HG02588 (cell line): ENCODE measurements around the gene MET.
A peak's percentile ranks its signal among the peaks of the same experiment; 100 is the strongest.
"Not testable (repeated sequence)": the region's sequence is repeated elsewhere in the genome, so short reads cannot be mapped to it uniquely, and the experiment has no call there.

Source experiments
- ATAC-seq: cut with Tn5 transposase; IDR thresholded peaks from one replicate; pipeline ENCODE4 v1.9.1; 2021; ENCODE audit warnings: mild to moderate bottlenecking, moderate library complexity; ENCODE audit not compliant: unreplicated experiment

The MET gene

GRCh38 chr7:116802746-116803152 is 130.8 kb downstream of the MET start:
- ATAC-seq = peak; percentile 79

DNA sequence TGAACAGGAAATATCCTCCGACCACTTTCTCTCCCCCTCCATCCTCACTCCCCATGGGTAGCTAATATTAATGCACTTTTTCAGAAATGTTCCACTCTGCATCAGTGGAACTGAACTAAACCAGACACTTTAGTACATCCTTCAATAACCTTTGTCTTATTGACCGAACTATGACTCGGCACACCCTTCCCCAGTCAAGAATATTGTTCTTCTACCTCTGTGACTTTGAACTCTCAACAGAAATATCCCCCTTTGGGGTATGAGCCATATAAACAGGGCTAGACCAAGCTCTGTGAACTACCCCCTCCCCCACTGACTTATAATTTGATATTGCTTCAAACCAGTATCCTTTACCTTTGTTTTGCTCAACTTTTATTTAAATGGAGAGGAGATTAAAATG is 132.5 kb downstream of the MET start:
- ATAC-seq = no peak

DNA sequence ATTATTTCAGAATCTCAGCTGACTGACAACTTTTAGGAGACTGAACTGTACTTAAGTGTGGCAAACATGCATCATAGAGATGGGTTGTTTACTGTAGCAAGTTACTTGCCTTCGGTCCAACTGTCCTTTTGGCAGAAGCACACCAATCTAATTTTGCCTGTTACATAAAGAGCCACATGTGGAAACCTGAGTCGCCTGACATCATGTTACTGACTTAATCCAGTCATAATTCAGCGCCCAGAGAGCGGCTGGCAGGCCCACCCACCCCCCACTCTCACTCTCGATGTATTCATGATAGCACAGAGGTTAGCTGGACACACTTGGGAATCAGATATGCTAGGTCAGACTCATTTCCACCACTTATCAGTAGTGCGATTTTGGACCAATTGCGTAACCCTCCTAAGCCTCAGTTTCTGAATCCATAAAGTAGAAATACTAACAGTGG is 133.1 kb downstream of the MET start:
- ATAC-seq = no peak

- ATAC-seq = no peak
These were observed 134.3 kb downstream of the MET start for GRCh38 chr7:116806046-116806944.

DNA sequence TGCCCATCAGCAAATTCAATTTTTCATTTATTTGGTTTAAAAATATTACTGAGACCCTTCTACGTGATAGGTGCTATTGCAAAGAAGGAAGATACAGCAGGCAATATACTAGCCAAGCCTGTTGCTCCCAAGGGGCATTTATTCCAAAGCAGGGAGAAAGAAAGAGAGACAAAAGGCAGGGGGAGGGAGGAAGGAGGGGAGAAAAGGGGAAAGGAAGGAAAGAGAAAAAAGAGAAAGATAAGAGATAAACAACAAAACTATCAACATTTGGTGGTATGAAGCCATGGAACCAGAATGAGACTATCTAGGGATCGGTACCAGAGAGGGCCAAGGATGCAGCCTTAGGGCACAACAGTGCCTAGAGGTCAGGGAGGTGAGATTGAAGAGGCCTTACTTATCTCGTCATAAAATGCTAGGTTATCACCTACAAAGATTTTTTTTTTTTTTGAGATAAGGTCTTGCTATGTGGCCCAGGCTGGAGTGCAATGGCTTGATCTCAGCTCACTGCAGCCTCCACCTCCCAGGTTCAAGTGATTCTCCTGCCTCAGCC is 135.1 kb downstream of the MET start:
- no peak for ATAC-seq

DNA sequence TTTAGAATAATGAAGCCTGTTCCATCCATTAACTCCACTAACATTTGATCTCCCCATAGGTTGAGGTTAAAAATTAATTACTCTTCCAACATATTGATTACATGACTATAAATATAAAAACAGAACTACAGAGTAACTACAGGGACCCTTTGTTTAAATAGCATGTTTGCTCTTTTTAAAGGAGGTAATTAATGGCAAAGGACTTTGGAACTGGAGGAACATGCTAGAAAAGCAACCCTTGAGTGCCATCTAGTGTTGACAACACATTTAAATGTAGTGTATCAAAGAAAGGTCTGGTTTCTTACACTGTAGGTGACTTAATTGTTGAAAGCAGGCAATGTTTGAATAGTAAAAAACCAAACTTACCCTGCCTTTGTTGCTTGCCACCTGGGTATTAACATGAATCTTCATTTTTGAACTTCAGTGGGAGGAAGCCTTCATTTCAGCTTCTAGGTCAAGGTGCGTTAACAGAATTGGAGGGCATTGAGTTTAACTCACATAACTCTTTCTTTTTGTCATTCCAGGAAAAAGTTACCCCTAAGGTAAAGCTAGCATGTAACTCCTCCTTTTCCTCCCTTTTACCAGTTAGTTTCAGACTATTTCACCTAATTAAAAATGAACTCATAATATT is 137.8 kb downstream of the MET start:
- ATAC-seq = no peak

DNA sequence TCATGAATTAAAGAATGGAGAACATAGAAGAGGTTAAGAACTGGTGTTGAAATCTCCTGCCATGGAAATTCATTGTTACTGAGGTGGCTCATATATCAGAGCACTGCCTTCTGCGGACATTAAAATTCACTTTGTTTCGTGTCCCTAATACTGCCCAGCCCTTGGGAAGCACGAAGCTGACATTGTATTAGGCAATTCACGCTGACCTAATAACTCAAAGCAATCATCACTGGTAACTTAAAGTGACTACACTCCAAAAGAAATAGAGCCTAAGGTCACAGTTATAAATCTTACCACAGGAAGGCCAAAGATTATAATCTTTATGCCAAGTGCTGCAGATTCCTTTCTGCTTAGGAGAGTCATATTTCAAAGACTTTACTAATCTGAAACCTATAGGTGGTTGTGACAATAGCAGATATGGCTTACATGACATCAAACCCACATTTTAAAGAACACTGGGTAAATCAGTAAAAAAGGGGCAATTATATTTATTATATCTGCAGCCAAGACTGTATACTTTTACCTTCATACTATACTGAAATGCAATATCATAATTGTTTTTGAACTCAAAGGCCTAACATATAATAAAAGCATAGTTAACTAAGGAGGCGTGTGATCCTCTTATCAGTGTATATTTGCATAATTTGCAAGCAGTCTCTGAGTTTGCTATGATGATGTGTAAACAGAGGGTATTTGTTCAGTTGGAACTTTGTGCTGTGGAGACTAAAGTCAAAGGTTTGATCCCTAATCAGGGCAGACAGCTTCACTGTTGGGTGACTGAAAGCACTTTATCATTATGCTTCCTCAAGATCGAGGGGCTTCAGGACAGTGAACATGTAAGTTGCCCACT is 138.5 kb downstream of the MET start:
- no peak for ATAC-seq

DNA sequence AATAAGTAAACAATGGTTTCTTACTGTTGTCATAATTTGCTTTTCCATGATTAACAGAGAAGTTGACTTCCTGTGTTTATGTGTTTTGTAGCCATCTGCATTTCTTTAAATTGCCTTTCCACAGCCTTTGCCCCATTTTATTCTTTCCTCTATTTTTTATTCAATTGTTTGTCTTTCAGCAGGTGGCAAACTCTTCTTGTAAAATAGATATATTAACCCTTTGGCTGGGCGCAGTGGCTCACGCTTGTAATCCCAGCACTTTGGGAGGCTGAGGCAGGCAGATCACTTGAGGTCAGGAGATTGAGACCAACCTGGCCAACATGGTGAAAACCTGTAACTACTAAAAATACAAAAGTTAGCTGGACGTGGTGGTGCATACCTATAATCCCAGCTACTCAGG is 139.8 kb downstream of the MET start:
- ATAC-seq = no peak

- no peak for ATAC-seq
These were observed 140.9 kb downstream of the MET start for GRCh38 chr7:116812860-116813259.

- ATAC-seq = not testable (repeated sequence)
These were observed 141.4 kb downstream of the MET start for GRCh38 chr7:116813371-116813770.

- ATAC-seq = no peak
These were observed 143.0 kb downstream of the MET start for GRCh38 chr7:116815041-116815440.

GRCh38 chr7:116820149-116820548 is 148.2 kb downstream of the MET start:
- no peak for ATAC-seq

DNA sequence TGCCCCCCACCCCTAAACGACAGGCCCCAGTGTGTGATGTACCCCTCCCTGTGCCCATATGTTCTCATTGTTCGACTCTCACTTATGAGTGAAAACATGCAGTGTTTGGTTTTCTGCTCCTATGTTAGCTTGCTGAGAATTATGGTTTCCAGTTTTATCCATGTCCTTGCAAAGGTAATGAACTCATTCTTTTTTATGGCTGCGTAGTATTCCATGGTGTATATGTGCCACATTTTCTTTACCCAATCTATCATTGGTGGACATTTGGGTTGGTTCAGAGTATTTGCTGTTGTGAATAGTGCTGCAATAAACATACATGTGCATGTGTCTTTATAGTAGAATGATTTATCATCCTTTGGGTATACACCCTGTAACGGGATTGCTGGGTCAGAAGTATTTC is 149.7 kb downstream of the MET start:
- not testable (repeated sequence) for ATAC-seq

DNA sequence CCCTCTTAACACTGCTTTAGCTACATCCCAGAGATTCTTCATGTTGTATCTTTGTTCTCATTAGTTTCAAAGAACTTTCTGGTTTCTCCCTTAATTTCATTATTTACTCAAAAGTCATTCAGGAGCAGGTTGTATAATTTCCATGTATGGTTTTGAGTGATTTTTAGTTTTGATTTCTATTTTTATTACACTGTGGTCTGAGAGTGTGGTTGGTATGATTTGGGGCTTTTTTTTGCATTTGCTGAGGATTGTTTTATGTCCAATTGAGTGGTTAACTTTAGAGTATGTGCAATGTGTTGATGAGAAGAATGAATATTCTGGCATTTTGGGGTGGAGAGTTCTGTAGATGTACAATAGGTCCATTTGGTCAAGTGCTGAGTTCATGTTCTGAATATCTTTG is 152.5 kb downstream of the MET start:
- no peak for ATAC-seq

- no peak for ATAC-seq
These were observed 156.3 kb downstream of the MET start for GRCh38 chr7:116828281-116828680.

DNA sequence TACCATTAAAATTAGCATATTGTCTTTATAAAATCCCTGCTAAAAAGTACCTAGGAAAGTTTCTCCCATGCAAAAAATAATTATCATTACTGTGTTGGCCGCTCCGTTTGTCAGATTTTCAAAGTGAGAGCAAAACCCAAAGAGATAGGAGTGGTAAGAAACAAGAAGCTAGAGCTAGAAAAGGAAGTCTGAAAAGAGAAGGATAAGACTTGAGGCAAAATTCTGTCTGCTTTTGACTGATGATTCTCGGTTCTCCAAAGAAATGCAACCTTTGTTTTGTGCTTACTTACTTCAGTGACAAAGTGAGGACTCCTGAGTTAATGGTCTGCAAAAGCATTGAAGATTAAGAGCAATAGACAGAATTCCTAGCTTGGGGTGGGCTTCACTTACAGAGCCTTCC is 157.0 kb downstream of the MET start:
- no peak for ATAC-seq

GRCh38 chr7:116829493-116829892 is 157.5 kb downstream of the MET start:
- no peak for ATAC-seq

DNA sequence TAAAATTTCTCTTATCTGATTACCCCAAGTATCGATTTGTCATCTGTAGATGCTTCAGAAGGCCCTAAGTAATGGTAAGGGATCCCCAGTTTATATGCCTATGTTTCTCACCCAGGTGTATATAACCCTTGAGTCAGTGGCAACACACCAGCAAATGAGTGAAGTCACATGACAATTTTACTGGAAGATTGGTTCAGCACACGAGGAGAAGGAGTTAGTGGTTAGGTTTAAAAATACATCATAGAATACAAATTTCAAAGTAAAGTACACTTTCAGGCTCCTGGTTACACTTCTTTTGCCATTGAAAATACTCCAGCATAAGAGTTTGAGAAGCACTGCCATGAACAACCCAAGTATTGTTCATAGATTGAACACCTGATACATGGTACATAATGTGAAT is 160.7 kb downstream of the MET start:
- ATAC-seq = no peak

DNA sequence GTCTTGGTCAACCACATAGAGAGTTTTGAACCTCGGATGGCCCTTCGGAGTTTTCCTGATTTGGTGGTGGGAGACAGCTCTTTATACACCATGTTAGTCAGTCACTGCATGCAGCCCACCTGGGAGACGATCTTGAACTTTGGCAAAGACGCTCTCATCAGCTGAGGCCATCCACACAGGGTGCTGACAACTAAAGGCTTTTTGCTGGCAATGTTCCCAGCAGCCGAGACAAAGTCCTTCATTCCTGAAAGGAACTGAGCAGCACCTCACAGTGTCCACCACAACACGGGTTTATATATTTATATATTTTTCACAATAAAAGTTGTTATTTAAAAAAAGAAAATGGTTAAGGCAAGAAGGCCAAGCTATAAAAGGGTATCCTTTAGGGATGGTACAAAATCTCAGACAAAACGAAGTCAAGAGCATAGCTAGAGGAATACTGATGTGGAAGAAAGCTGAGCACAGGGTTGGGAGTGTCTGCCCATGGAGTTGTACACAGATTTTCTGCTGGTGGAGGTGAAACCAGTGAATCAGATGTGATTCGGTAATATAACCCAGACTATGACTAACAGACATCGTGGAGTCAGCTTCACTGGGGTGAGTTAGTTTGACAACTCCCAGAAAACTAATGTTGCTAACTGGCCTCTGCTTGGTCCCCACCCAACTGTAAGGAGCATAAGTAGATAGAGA is 163.0 kb downstream of the MET start:
- no peak for ATAC-seq

DNA sequence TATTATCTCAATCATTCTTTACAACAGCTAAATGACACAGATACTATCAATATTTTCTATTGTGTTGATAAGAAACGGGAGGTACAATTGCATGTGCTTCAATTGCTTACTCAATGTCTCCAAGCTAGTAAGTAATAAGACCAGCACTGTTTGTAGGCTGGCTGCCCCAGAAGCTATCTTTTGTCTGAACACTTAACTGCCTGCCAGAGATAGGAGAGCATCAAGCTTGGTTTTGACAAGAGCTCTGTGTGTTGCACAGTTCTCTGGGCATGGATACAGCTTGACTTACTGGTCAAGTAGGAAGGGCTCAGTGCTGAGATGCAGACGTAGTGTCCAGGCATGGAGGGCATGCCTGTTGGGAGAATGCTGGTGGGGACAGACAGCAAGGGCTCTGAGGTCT is 164.1 kb downstream of the MET start:
- no peak for ATAC-seq

DNA sequence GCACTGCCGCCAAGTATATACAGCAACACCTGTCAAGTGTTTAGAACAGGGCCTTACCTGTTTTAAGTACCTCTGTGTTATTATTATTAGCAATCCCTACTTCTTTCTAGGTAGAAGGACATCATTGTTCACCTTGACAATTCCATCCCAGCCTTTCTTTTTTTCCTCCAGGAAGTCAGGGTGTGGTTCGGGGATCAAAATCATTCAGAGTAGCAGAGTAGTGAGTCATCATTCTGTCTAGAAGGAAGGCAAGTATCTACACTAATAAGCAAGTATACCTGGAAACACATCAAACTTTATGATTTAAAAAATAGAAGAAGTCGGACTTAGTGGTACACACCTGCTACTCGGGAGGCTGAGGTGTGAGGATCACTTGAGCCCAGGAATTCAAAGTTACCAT is 164.9 kb downstream of the MET start:
- ATAC-seq = no peak
